GM08714 (cell line): Measurements from ENCODE around the gene SLC25A45.
"Not testable (repeated sequence)": the region's sequence is repeated elsewhere in the genome, so short reads cannot be mapped to it uniquely, and the experiment has no call there.

Source experiments
- H3K4me3 ChIP-seq: fragments of 200-500 bp; sonication (Bioruptor generic); 2 replicates; pipeline ENCODE4 v1.5.1; 2014; ENCODE audit warnings: mild to moderate bottlenecking, low read length, inconsistent platforms
- ZNF274 ChIP-seq: IDR thresholded peaks from 2 replicates; pipeline ENCODE4 v1.6.1; 2012; ENCODE audit warnings: mild to moderate bottlenecking, low read depth, low read length

SLC25A45 gene

GRCh38 chr11:65418431-65418680 lies 35.9 kb upstream of the SLC25A45 start:
- peak overlapping the region; percentile 24; the same call in 1 of the 2 replicates for H3K4me3 ChIP-seq
- no peak for TF ChIP-seq ZNF274

GRCh38 chr11:65417702-65418430 lies 35.4 kb upstream of the SLC25A45 start:
- H3K4me3 ChIP-seq = peak overlapping the region; percentile 45; the same call in 1 of the 2 replicates
- no peak for TF ChIP-seq ZNF274

GRCh38 chr11:65416841-65417701 lies 34.6 kb upstream of the SLC25A45 start:
- H3K4me3 ChIP-seq = peak overlapping the region; percentile 45; the same call in 1 of the 2 replicates

GRCh38 chr11:65416341-65416824 lies 33.9 kb upstream of the SLC25A45 start:
- peak overlapping the region; percentile 45; the same call in 1 of the 2 replicates for H3K4me3 ChIP-seq
- no peak for TF ChIP-seq ZNF274

More at GRCh38 chr11:65416841-65417701, 34.6 kb upstream of the SLC25A45 start:
- no peak for TF ChIP-seq ZNF274

- no peak overlapping the region for H3K4me3 ChIP-seq
- TF ChIP-seq ZNF274 = no peak
These were observed 33.3 kb upstream of the SLC25A45 start for GRCh38 chr11:65415499-65416340.

- no peak for TF ChIP-seq ZNF274
- no peak overlapping the region for H3K4me3 ChIP-seq
These were observed 32.5 kb upstream of the SLC25A45 start for GRCh38 chr11:65414776-65415498.

GRCh38 chr11:65413077-65413664 lies 30.7 kb upstream of the SLC25A45 start:
- H3K4me3 ChIP-seq = not testable (repeated sequence)

- H3K4me3 ChIP-seq = no peak overlapping the region
- TF ChIP-seq ZNF274 = no peak
These were observed 30.0 kb upstream of the SLC25A45 start for GRCh38 chr11:65412271-65413076.

GRCh38 chr11:65411681-65412070 lies 29.2 kb upstream of the SLC25A45 start:
- no peak overlapping the region for H3K4me3 ChIP-seq
- no peak for TF ChIP-seq ZNF274

GRCh38 chr11:65410936-65411680 lies 28.7 kb upstream of the SLC25A45 start:
- TF ChIP-seq ZNF274 = no peak
- H3K4me3 ChIP-seq = no peak overlapping the region

- no peak overlapping the region for H3K4me3 ChIP-seq
- TF ChIP-seq ZNF274 = no peak
These were observed 22.3 kb upstream of the SLC25A45 start for GRCh38 chr11:65404638-65405339.

GRCh38 chr11:65404210-65404609 lies 21.8 kb upstream of the SLC25A45 start:
- no peak for TF ChIP-seq ZNF274
- H3K4me3 ChIP-seq = no peak overlapping the region; the same call in 1 of the 2 replicates
